Cerebellar nuclear complex (tissue), 1 donor: Measurements from ENCODE around the gene MEN1.

Experiments used
- DNase-seq, 2 experiments: peaks; one replicate each; lab custom pipeline; 2025; lab: John Stamatoyannopoulos, UW

Gene MEN1

DNA sequence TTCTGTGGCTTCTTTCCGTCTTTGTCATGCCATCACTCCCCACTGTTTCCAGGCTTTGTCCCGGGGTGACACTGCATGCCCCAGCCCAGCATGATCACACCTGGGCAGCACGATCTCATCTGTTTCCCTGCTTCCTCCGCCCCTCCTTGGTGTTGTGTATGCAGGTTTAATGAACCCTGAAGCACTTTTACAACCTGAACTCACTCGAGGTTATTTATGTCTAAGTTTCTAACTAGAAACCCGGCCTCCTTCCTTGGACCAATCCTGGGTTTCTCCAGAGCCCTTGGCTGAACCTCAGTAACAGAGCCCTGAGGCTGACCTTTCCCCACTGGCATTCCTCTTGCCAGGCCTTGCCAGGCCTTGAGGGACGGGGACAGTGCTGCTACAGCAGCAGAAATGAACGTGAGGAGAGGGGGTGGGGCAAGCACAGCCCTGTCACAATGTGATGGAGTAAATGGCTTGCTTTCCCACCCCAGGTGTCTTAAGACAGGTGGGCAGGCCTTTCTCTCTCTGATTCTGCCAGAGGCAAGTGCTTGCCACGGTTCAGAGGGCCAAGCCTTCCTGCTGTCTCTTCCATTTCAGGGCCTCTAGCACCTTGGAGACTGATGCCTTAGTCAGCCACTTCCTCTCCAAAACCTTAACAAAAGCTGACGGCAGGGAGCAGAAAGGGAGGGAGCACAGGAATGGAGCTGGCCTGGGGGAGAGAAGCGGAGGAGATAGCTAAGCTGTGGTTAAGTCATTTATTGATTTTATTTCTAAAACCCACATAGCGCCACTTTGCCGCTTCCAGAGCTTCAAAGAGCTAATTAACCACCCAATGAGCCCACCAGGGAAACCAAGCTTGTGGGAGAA, 47.5 kb downstream of the MEN1 start:
- no peak for DNase-seq

DNA sequence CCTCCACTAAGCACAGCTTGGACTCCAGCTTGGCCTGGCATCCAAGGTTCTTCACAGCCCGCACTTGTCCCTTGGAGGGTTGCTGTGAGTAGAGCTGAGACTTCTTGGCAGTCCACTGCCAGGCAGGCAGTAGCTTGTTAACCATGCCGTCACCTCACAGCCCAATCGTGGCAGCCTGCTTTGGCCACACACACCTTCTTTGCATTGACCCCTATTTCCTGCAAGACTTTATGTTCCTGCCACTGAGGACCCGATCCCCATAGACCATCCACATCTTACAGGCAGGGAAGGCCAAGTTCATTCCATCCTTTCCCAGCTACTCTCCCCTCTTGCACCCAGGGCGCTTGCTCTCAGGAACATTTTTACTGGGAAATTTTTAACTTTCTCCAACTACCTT, 48.1 kb downstream of the MEN1 start:
- DNase-seq: no peak

DNA sequence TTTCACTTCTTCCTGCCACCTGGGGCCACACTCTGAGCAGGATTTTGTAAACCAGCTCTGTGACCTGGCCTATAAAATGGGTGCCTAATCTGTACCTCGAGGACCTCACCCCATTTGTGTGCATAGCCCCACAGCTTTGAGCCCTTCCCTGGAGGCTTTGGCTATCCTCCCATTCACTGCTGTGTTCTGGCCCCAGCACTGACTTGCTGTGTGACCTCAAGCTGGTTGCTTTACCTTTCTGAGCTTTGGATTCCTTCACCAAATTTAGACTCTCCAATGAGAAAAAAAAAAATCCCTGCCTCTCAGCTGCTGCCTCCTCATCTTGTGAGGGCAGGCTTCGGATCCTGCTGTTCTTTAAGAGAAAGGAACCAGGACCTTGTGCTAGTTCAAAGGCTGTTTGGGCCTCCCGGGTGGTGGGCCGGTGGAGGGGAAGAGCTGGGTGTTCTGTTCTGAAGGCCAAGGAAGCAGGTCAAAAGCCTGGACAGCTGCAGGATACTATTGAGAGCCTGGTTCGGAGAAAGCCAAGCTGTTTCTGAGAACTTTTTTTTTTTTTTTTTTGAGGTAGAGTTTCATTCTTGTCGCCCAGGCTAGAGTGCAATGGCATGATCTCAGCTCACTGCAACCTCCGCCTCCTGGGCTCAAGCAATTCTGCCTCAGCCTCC, 49.5 kb downstream of the MEN1 start:
- no peak for DNase-seq

DNA sequence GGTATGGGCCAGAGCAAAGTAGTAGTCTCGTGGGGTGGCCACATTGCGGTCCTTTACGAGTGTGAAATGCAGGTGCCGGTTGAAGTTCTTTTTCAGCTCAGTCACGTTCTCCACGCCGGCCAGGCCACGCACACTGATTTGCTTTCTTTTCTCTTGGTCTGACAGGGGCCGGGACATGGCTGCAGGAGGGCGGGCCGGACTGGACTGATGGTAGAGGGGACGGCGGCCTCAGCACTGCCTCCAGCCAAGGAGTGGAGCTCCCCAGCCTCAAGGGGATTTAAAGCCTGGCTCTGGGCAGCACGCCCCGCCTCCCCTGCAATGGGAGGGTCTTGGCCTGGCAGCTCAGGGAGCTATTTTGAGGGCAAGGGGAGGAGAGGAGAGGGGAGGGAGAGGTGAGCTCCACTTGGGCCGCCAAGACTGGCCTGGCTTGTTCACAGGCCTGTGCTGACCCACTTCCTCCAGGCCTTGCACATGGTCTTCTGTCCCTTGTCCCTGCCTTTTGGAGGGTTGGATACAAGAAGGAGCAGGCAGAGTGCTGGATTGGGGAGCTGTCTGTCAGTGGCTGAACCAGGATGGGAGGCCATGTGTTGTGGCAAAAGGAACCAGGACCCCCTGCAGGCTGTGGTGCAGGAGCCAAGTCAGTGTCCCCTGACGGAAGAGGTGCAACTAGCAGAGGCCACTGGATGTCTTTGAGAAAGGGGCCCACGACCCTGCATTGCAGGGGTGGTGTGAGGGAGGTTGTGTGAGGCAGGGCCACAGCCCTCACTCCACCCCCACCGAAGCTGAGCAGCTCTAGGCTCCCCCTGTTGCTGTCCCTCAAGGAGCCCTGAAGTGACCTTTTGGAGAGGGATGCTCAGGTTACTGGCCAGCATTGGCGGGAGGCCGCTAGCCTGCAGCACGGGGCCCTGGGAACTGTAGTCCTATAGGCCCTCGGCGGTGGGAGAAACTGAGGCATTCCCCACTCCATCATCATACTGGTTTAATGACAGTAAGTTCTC, 50.3 kb downstream of the MEN1 start, which contains the start of gene PYGM:
Gene PYGM, minus strand, starts transcription at position 253 of the 998 bp plus-strand sequence. Its CDS starts 76 bp downstream, at position 177.
- peak in 1 of 2 experiments; percentile 50 for DNase-seq

DNA sequence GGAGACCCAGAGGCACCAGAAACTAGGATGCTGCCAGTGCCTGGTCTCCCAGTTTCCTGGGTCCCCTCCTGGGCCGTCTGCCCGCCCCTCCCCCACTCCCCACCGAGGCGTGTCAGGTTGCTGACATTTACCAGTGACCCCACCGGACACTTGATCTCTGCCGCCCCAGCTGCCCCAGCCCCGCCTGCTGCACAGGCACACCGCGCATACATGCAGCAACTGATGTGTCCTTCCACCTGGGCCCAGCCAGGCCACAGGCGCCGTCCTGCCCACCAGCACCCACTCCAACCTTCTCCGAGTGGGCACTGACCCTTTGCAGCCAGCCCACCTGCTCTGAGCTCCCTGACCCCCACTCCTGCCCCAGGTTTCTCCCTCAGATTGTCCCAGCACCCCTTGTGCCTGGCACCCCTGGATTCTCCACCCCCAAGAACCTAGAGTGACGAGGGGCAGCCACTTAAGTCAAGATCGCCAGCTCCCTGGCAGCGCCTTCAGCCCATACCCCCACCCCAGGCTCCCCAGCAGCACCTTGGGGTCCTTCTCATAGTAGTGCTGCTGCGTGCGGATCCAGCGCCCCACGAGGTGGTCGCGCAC, 51.1 kb downstream of the MEN1 start:
- no peak for DNase-seq

DNA sequence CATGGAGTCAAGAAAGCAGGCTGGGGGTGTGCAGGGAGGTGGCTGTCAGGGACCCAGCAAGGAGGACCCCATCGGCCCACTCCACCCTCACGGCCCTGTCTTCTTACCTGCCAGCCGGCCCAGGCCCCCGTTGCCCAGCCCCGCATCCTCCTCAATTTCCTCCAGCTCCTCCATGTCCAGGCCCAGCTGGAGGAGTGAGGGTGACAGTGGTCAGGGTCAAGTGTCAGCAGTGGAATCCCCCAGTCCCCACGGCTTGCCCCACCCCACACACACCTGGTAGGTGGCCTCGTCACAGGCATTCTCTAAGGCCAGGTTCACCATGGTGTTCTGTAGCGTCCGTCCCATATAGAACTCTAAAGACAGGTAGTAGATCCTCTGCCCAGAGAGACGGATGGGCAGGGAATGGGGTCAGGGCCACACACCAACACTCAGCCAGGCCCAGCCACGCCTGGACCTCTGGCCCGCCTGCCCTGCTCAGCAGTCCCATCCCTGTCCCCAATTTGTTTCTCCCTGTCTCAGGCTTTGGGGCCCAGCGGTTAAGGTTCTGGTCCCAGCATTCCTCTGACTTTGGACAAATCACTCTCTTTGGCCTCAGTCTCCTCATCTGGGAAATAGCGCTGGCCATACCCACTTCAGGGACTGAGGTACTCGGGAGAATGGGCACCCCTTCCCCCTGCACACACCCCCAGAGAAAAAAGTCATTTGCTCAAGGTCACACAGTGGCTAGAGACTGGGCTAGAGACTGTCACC, 51.8 kb downstream of the MEN1 start:
- DNase-seq: no peak

DNA sequence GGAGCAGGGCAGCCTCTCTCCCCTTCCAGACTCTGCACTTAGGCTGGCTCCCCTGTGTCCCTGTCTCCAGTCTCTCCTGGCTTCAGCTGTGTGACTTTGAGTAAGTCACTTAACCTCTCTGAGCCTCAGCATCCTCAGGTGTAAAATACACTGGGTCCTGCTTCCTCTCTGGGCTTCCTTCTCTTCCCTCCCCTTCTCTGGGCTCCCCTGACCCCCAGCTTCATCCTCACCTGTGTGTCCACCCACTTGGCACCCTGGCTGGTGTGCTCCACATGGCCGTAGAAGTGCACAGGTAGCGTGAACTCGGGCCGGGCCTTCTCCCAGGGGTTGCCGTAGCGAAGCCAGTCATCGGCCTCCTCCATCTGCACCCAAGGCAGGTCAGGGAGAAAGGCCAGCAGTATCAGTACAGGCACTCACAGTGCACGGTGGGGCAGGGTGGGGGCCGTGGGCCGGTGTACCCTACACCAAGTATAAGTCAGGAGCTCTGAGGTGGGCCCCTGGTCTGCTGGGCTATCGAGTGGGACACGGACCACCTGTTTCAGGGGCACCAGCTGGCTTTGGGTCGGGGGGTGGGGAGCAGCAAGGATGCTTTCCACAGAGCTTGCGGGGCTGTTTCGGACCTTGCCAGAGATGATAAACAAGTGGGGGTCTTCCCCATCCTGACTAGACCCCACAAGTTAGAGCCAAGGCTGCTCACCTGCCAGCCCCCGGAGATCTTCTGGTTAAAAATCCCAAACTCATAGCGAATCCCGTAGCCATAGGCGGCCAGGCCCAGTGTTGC, 52.6 kb downstream of the MEN1 start:
- no peak for DNase-seq

DNA sequence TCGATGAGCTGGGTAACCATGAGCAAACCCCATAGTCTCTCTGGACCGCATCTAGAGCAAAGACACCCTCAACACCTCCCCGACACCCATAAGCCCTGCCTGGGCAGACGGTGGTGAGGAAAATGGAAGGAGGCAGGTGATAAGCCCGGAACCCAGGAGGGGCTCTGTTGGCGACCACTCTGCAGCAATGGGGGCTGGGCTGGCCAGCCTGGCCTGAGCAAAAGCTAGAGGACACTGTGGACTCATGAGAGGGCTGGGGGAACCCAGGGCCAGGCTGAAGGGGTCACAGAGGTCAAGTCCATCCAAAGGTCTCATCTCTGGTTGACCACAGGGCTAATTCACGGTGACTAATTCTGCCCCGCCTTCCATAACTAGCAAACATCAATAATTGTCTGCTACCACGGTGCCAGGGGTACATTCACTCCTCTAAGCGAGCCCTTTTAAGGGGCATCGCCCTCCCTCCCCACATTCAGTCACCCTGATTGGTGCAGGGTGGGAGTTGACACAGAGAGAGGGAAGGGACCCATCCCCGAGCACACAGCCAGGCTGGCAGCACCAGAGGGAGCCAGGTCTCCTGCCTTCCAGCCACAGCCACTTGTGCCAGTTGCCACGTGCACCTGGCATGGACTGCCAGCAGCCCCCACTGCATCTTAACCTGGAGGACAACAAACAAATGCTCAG, 54.5 kb downstream of the MEN1 start:
- no peak for DNase-seq

DNA sequence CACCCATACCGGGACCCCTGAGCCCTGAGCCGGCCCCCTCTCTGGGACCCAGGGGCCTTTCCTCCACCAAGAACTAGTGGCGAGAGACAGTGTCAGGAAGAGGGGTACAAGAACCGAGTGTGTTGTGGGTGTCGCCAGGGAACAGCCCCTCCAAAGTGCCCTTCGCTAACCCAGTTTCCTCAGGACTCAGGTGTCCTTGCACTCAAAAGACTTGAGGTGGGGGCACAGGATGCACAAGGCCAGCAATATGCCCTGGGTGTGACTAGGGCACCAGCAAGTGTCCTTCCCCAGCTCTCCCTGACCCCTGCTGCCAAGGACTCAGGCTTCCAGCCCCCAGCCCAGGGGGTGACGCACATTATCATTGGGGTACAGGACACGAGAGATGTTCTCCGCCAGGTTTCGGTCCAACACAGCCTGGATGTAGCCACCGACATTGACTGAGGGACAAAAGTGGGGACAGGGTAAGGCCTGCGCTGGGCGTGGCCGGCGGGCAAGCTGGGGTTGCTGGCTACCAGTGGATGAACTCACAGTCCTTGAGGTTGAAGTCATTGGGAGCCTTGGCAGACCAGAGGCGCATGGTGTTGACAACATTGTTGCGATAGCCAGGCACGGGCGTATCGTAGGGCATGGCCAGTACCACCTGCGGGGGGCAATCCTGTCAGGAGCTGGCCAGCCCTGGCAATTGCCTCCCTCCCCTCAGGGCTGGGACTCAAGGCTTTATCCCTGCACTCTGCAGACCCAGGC, 55.3 kb downstream of the MEN1 start:
- DNase-seq: no peak

DNA sequence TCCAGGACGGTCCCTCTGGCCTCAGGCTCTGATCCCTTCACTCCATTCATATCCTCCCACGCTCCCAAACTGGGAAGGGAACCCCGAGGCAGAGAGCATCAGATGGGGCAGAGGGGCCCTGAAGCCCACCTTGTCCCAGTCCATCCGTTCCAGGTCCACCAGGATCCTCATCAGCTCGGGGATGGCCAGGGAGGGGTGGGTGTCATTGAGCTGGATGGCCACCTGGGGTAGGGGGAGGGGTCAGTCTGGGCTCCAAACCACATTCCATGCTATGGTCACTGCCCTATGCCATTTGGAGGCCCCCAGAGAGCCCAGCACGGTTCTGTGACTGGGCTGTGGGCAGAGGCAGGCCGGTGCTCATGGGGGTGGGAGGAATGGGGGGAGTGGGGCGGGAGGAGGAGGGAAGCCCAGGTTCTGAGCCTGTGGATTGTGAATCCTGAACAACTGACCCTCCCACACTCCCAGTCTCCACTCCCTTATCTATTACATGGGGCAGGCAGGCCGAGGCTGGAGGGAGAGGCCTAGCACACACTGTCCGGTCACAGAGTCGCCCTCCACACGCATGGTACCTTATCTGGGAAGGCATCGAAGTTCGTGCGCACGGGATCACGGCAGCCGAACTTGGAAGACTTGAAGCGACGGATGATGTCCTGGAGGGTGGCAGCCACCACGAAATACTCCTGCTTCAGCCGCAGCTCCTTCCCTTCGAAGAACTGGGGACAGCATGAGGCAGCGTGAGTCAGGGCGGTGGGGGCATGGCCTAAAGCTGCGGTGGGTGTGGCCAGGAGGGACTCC, 56.0 kb downstream of the MEN1 start:
- DNase-seq: no peak
